ENCODE data around the gene FAM124A.

FAM124A gene

DNA sequence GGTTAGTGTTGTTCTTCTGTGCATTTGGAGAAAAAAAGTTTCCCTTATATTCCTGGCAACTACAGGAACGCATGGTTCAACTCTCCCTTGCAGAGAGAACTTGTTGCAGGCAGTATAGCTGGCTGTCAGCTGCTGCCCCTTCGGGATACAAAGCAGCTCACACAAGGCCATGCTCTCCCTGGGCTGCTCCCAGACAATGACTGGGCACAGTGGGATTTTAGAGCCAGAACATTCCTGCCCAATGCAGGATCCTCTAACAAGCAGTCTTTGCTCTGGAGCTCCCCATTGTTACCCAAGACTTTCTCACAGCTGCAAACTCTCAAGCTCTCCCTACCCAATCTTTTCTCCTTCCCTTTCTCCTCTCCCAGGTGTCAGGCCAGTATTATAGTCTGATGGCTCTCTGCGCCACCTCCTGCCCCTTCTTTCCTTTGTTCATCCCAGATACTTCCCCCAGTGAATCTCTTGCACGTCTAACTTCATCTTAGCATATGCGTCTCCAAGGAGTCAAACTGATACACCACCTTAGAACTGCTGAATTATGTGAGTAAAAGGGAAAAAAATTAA, 89.8 kb downstream of the FAM124A start:
- H2AFZ ChIP-seq (ENCODE audit: low read depth, low read length): no peak overlapping the region
- H3K4me2 ChIP-seq (ENCODE audit: low read length): no peak overlapping the region
- no peak overlapping the region for H3K27ac ChIP-seq (ENCODE audit: low read length)
- H3K9me3 ChIP-seq (ENCODE audit: insufficient read depth, low read length): no peaks in the 10 kb centered on the region
- H3K79me2 ChIP-seq (ENCODE audit: low read length): no peaks in the 10 kb centered on the region
- no peak overlapping the region for H3K9ac ChIP-seq (ENCODE audit: low read length)
- H3K4me3 ChIP-seq (ENCODE audit: low read length): no peak overlapping the region
- TF ChIP-seq EZH2phosphoT487 (IDR thresholded peaks at IDR 0.05; ENCODE audit: low read depth): no peak
- H3K27me3 ChIP-seq (ENCODE audit: low read depth, low read length): peaks cover 3% of the 10 kb centered on the region; the same call in 1 of the 2 replicates
- no peaks in the 10 kb centered on the region for H4K20me1 ChIP-seq (ENCODE audit: insufficient read depth, low read length)
- no peaks in the 10 kb centered on the region for H3K36me3 ChIP-seq (replicated peaks; ENCODE audit: low read depth, low read length)
- 0 out of 2 replicates have a peak, but pooled peaks cover 3% of the 10 kb centered on the region for H3K4me1 ChIP-seq (ENCODE audit: low read length)

DNA sequence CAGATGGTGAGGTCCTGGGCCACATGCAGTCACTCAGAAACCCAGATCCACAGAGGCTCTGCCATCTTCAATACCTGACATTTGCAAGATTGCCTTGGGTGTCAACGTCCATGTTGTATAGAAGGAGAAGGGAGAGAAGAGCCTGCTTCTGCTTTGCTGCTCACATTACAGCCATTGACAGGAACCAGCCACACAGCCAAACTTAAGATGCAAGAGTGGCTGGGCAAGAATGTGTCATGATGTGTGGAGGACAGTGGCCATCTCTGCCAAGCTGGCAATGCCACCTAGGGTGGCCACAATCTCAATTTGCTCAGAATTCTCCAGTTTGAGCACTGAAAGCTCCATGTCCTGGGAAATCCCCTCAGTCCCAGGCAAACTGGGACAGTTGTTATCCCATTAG, 91.4 kb downstream of the FAM124A start:
- no peak for TF ChIP-seq EZH2phosphoT487 (IDR thresholded peaks at IDR 0.05; ENCODE audit: low read depth)
- TF ChIP-seq, protein P1, sequence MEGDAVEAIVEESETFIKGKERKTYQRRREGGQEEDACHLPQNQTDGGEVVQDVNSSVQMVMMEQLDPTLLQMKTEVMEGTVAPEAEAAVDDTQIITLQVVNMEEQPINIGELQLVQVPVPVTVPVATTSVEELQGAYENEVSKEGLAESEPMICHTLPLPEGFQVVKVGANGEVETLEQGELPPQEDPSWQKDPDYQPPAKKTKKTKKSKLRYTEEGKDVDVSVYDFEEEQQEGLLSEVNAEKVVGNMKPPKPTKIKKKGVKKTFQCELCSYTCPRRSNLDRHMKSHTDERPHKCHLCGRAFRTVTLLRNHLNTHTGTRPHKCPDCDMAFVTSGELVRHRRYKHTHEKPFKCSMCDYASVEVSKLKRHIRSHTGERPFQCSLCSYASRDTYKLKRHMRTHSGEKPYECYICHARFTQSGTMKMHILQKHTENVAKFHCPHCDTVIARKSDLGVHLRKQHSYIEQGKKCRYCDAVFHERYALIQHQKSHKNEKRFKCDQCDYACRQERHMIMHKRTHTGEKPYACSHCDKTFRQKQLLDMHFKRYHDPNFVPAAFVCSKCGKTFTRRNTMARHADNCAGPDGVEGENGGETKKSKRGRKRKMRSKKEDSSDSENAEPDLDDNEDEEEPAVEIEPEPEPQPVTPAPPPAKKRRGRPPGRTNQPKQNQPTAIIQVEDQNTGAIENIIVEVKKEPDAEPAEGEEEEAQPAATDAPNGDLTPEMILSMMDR (IDR thresholded peaks at IDR 0.05; ENCODE audit: low read depth, low read length): no peak

DNA sequence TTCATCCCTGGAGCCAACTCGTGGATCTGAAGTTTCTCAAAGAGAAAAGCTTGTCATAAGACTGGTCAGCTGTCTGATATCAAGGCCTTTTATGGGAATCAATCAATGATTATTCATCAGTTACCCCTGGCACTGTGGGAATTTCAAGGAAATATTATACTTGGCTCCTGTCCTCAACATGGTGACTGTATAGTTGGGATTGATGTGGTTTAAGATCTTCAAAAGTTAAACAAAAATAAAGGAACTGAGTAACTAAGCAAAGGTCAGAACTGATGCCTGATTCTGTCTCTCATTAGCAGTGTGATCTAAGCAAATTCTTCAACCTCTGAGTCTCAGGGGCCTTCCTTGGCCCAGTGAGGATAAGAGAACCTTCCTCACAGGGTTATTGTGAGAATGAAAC, 95.1 kb downstream of the FAM124A start:
- Histone ChIP-seq H3K4me3 (ENCODE audit: low read length) (no peak overlapping the region), H3K9me3 (ENCODE audit: insufficient read depth, low read length) (no peaks in the 10 kb centered on the region), H3K79me2 (ENCODE audit: low read length) (no peaks in the 10 kb centered on the region), H3K27me3 (ENCODE audit: low read depth, low read length) (no peaks in the 10 kb centered on the region), H3K27ac (ENCODE audit: low read length) (no peak overlapping the region), H2AFZ (ENCODE audit: low read depth, low read length) (no peak overlapping the region), H3K36me3 (replicated peaks; ENCODE audit: low read depth, low read length) (no peaks in the 10 kb centered on the region), H3K4me1 (ENCODE audit: low read length) (no peaks in the 10 kb centered on the region), H4K20me1 (ENCODE audit: insufficient read depth, low read length) (no peaks in the 10 kb centered on the region), H3K4me2 (ENCODE audit: low read length) (no peak overlapping the region), H3K9ac (ENCODE audit: low read length) (no peak overlapping the region)
- TF ChIP-seq, protein P1 (IDR thresholded peaks at IDR 0.05; ENCODE audit: low read depth, low read length): no peak
- no peak for TF ChIP-seq EZH2phosphoT487 (IDR thresholded peaks at IDR 0.05; ENCODE audit: low read depth)

More for the DNA sequence above, 91.4 kb downstream of the FAM124A start:
- H3K4me2 ChIP-seq (ENCODE audit: low read length): no peak overlapping the region
- peaks cover 3% of the 10 kb centered on the region; the same call in 1 of the 2 replicates for H3K27me3 ChIP-seq (ENCODE audit: low read depth, low read length)
- no peak overlapping the region for H2AFZ ChIP-seq (ENCODE audit: low read depth, low read length)
- no peak overlapping the region for H3K9ac ChIP-seq (ENCODE audit: low read length)
- H3K4me1 ChIP-seq (ENCODE audit: low read length): no peaks in the 10 kb centered on the region
- H3K36me3 ChIP-seq (replicated peaks; ENCODE audit: low read depth, low read length): no peaks in the 10 kb centered on the region
- H3K79me2 ChIP-seq (ENCODE audit: low read length): no peaks in the 10 kb centered on the region
- no peak overlapping the region for H3K27ac ChIP-seq (ENCODE audit: low read length)
- no peaks in the 10 kb centered on the region for H3K9me3 ChIP-seq (ENCODE audit: insufficient read depth, low read length)
- no peaks in the 10 kb centered on the region for H4K20me1 ChIP-seq (ENCODE audit: insufficient read depth, low read length)
- H3K4me3 ChIP-seq (ENCODE audit: low read length): no peak overlapping the region

DNA sequence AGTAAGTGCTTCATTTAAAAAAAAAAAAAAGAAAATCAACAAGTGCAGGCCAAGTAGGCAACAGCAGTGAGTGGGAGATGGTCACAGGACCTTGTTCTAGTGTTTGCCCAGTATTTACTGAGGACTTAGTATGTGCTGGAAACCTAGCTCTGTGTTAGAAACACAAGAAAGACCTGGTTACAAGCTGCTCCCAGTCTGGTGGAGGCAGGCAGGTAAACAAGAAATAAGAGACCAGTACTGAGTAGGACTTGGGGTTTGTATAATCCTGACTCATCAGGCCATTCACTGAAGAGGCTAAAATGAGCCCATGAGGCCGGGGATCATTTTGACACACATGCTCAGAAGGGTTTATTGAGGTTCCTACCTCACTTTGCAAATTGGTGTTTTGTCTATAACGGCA, 95.8 kb downstream of the FAM124A start:
- Histone ChIP-seq H3K36me3 (replicated peaks; ENCODE audit: low read depth, low read length) (no peaks in the 10 kb centered on the region), H2AFZ (ENCODE audit: low read depth, low read length) (no peak overlapping the region), H3K4me3 (ENCODE audit: low read length) (no peak overlapping the region), H3K27ac (ENCODE audit: low read length) (no peak overlapping the region), H3K9ac (ENCODE audit: low read length) (no peak overlapping the region), H3K79me2 (ENCODE audit: low read length) (no peaks in the 10 kb centered on the region), H3K27me3 (ENCODE audit: low read depth, low read length) (no peaks in the 10 kb centered on the region), H3K4me2 (ENCODE audit: low read length) (no peak overlapping the region), H3K4me1 (ENCODE audit: low read length) (no peaks in the 10 kb centered on the region), H4K20me1 (ENCODE audit: insufficient read depth, low read length) (no peaks in the 10 kb centered on the region), H3K9me3 (ENCODE audit: insufficient read depth, low read length) (no peaks in the 10 kb centered on the region)
- TF ChIP-seq, protein P1 (IDR thresholded peaks at IDR 0.05; ENCODE audit: low read depth, low read length): no peak
- TF ChIP-seq EZH2phosphoT487 (IDR thresholded peaks at IDR 0.05; ENCODE audit: low read depth): no peak

All from OCI-LY3 (cell line).